BJ (cell line): ENCODE results near the gene MRPL42. TPM values are rescaled to one million over a fixed set of nuclear protein-coding genes. Genes with fewer than 3 reads are reported as not detected.

Source experiments
- CTCF ChIA-PET: fragments of 350-600 bp; formaldehyde crosslinking; extraction: SDS; loops from one replicate; lab custom pipeline; 2021; ENCODE audit warnings: antibody characterized with exemption, inconsistent platforms; lab: Yijun Ruan, JAX
- POLR2A ChIA-PET: fragments of 300-600 bp; sonication (Branson Sonifier 250); formaldehyde crosslinking; extraction: SDS; loops from one replicate; lab custom pipeline; 2021; ENCODE audit warnings: antibody characterized with exemption; lab: Charles Lee
- DNase-seq: peaks from one replicate; pipeline ENCODE4 v3.0.0-alpha.2; 2011; ENCODE audit warnings: low read depth
- H3K27me3 ChIP-seq: 2 replicates; pipeline ENCODE4 v1.6.0; 2011; ENCODE audit warnings: low read length; ENCODE audit not compliant: control insufficient read depth, insufficient read depth
- H3K36me3 ChIP-seq: 2 replicates; pipeline ENCODE4 v1.5.1; 2011; ENCODE audit warnings: low read length; ENCODE audit not compliant: control insufficient read depth, insufficient read depth
- H3K4me3 ChIP-seq: 2 replicates; pipeline ENCODE4 v1.5.1; 2011; ENCODE audit warnings: low read depth, mild to moderate bottlenecking, control low read depth, low read length
- polyA plus RNA-seq: library from polyadenylated mRNA; depleted of rRNA; stranded (reverse); fragments of >200 nt; gene quantifications from 2 replicates; pipeline ENCODE4 v1.2.3, GENCODE V29; 2011
- TF ChIP-seq, protein P1 (sequence below): IDR thresholded peaks from 2 replicates; pipeline ENCODE4 v1.5.1; 2011; ENCODE audit warnings: low read depth, mild to moderate bottlenecking, control low read depth, inconsistent platforms, low read length, moderate library complexity; ENCODE audit not compliant: insufficient read depth

Gene MRPL42
- polyA plus RNA-seq, 1 experiment = 28.1 TPM

DNA sequence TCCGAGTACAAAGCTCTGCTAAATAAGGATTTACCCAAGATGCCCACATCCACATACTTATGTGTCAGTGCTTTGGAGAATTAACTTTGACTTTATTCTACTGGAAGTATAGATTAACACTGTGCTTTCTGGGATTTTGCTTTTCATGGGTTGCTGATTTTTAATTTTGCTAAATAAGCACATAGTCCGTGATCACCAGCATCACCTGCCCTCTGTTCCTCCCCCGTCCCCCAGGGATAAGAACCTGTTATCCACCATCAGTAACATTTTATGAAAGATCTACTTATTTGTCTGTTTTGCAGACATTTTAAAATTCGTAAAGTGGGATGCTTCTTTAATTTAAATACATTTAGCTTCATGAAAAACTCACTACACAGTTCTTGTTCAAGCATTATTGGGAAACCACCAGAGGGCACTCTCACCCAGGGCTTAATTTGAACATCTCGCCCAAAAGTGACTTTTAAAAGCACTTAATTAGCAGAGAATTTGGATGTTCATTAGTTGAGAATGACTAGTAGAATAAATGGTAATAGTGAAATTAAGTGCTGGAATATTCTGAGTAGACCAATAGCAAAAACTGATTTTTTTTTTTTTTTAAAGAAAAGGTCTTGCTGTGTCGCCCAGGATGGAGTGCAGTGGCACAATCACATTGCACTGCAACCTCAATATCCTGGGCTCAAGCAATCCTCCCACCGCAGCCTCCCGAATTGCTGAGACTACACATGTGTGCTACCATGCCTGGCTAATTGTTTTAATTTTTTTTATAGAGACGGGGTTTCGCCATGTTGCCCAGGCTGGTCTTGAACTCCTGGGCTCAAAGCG, 35.7 kb downstream of the MRPL42 start:
- Histone ChIP-seq H3K36me3 (no peaks in the 10 kb centered on the region), H3K27me3 (no peaks in the 10 kb centered on the region), H3K4me3 (no peak overlapping the region)
- no peak for DNase-seq
- TF ChIP-seq, protein P1, sequence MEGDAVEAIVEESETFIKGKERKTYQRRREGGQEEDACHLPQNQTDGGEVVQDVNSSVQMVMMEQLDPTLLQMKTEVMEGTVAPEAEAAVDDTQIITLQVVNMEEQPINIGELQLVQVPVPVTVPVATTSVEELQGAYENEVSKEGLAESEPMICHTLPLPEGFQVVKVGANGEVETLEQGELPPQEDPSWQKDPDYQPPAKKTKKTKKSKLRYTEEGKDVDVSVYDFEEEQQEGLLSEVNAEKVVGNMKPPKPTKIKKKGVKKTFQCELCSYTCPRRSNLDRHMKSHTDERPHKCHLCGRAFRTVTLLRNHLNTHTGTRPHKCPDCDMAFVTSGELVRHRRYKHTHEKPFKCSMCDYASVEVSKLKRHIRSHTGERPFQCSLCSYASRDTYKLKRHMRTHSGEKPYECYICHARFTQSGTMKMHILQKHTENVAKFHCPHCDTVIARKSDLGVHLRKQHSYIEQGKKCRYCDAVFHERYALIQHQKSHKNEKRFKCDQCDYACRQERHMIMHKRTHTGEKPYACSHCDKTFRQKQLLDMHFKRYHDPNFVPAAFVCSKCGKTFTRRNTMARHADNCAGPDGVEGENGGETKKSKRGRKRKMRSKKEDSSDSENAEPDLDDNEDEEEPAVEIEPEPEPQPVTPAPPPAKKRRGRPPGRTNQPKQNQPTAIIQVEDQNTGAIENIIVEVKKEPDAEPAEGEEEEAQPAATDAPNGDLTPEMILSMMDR = peak; percentile 80
- POLR2A ChIA-PET = interaction anchor here (0.7 kb wide), 1 partner anchor 301 kb away, joined by 6 read pairs; no protein-coding TSS in a partner anchor
- CTCF ChIA-PET = interaction anchor here (0.6 to 9.1 kb wide), 39 partner anchors 9 to 631 kb away, joined by 3 to 154 read pairs (median 4); no protein-coding TSS in a partner anchor

DNA sequence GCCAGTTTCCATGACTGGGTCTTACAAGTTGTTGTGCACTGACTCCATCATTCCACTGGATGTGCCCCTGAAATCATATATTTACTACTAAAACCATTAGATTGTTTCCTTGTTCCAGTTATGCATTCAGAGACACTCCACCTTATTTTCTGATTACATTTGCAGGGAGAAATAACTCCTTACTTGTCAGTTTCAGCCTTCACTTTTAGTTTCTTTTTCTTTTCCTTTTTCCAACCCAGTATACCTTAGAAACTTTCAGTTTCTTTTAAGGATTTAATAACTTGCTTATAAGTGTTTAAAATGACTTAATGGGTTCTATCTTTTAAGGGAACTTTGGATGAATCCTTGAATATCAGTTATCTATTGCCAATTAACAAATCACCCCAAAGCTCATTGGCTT, 39.9 kb downstream of the MRPL42 start:
- CTCF ChIA-PET = interaction anchor here (0.9 to 9.1 kb wide), 2 partner anchors 23 to 594 kb away, joined by 3 to 154 read pairs; no protein-coding TSS in a partner anchor
- no peak overlapping the region for H3K4me3 ChIP-seq
- H3K27me3 ChIP-seq = no peaks in the 10 kb centered on the region
- POLR2A ChIA-PET = no interaction called here
- DNase-seq = no peak
- H3K36me3 ChIP-seq = no peaks in the 10 kb centered on the region
- TF ChIP-seq, protein P1 = no peak

DNA sequence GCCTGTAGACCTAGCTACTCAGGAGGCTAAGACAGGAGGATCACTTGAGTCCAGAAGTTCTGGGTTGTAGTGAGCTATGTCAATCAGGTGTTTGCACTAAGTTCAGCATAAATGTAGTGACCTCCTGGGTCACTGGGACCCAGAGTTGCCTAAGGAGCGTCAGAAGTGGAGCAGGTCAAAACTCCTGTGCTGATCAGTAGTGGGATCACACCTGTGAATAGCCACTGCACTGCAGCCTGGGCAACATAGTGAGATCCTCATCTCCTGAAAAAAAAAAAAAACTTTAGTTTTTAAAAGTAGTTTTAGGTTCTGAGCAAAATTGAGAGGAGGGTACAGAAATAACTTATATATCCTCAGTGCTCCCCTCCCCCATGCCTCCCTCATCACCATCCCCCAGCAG, 42.2 kb downstream of the MRPL42 start:
- CTCF ChIA-PET = interaction anchor here (9.1 kb wide), 1 partner anchor 592 kb away, joined by 154 read pairs; no protein-coding TSS in a partner anchor
- TF ChIP-seq, protein P1 = no peak
- H3K4me3 ChIP-seq = no peak overlapping the region
- POLR2A ChIA-PET = no interaction called here
- DNase-seq = no peak
- H3K27me3 ChIP-seq = no peaks in the 10 kb centered on the region
- H3K36me3 ChIP-seq = no peaks in the 10 kb centered on the region

DNA sequence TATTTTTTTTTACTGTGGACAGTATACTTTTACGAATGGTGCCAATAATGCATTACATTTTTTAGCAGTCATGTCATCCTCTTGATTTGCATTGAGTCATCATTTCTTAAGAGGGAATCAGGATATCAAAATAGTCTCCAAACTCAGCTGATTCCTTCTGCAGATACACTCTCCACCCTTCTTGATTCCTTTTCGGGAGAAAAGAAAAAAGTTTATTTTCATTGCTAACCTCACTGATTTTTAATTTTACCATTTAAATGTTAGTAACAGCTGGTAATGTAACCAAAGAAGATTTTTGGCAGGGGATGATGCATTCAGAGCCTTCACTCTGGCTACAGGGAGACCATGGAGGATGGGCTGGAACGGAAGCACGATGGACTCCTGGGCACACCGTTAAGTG, 47.5 kb downstream of the MRPL42 start:
- CTCF ChIA-PET = interaction anchor here (0.6 to 2.1 kb wide), 6 partner anchors 12 to 711 kb away, joined by 3 to 11 read pairs (median 4); no protein-coding TSS in a partner anchor
- no peak overlapping the region for H3K4me3 ChIP-seq
- H3K27me3 ChIP-seq = no peaks in the 10 kb centered on the region
- H3K36me3 ChIP-seq = no peaks in the 10 kb centered on the region
- peak; percentile 13 for DNase-seq
- TF ChIP-seq, protein P1 = no peak
- POLR2A ChIA-PET = interaction anchor here (0.7 kb wide), 1 partner anchor 25 kb away, joined by 6 read pairs; no protein-coding TSS in a partner anchor

DNA sequence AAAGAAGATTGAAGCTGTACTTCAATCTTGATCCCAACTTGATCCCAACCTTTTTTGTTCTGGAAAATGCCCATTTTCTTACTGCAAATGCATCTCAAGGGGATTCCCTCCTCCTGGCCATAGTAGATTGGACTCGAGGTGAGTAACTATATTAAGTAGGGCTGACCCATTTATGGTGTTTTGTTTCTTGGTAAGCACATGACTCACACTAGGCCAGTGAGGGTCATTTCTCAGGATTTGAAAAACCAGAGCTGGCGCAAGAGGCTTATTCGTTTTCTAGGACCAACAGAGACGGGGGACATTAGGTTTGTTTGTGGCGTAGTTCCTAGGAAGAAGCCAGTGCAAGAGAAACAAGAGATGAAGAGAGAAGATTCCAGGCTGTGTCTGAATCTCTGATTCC, 51.4 kb downstream of the MRPL42 start:
- H3K36me3 ChIP-seq = no peaks in the 10 kb centered on the region
- ChIA-PET CTCF (interaction anchor here (0.9 to 1.8 kb wide), 2 partner anchors 16 to 582 kb away, joined by 4 to 6 read pairs; no protein-coding TSS in a partner anchor), POLR2A (no interaction called here)
- TF ChIP-seq, protein P1 = no peak
- no peak for DNase-seq
- no peaks in the 10 kb centered on the region for H3K27me3 ChIP-seq
- no peak overlapping the region for H3K4me3 ChIP-seq
